Measurements from ENCODE around the gene TCF7L1. TPM values are rescaled to one million over a fixed set of nuclear protein-coding genes. Genes with fewer than 3 reads are reported as not detected.

TCF7L1 gene
- polyA plus RNA-seq, 1 of the 3 experiments (the other 2 are of a cell fraction), result 3.7 TPM

GRCh38 chr2:85177031-85177824 lies 44.0 kb downstream of the TCF7L1 start:
- Histone ChIP-seq H3K27ac (ENCODE audit: low read depth in 2 of 2, low read length in 1 of 2) (no peak overlapping the region), H3K4me1 (ENCODE audit: control insufficient read depth in 1 of 2, insufficient read depth in 2 of 2, low read depth in 1 of 2, low read length in 1 of 2) (no peaks in the 10 kb centered on the region; a peak in 2 of 4 replicates), H3K9ac (no peak overlapping the region), H3K4me2 (no peak overlapping the region), H3K79me2 (ENCODE audit: insufficient read depth) (no peaks in the 10 kb centered on the region), H3K9me3 (no peaks in the 10 kb centered on the region), H3K36me3 (replicated peaks in 1 of 2; ENCODE audit: control insufficient read depth in 1 of 2, insufficient read depth in 2 of 2, low read length in 1 of 2) (no peaks in the 10 kb centered on the region), H2AFZ (ENCODE audit: low read depth) (no peak overlapping the region), H3F3A (replicated peaks; ENCODE audit: insufficient read depth) (no peaks in the 10 kb centered on the region), H3K9me2 (no peaks in the 10 kb centered on the region), H3K4me3 (ENCODE audit: low read depth in 2 of 2, low read length in 1 of 2) (no peak overlapping the region), H3K27me3 (ENCODE audit: insufficient read depth) (no peaks in the 10 kb centered on the region), H4K20me1 (ENCODE audit: insufficient read depth) (peaks cover 6% of the 10 kb centered on the region; the same call in 1 of the 2 replicates)
- POLR2A ChIA-PET, result no interaction called here
- TF ChIP-seq YY1 (IDR thresholded peaks at IDR 0.05; ENCODE audit: low read depth) (no peak), IRF3 (IDR thresholded peaks at IDR 0.05; ENCODE audit: low read depth, low read length) (no peak), PBX3 (IDR thresholded peaks at IDR 0.05) (no peak), RXRA (IDR thresholded peaks at IDR 0.05; ENCODE audit: borderline replicate concordance, low read depth) (no peak), REST (IDR thresholded peaks at IDR 0.05; ENCODE audit: low read depth, low read length) (no peak), USF2 (IDR thresholded peaks at IDR 0.05; ENCODE audit: borderline replicate concordance, low read depth, low read length) (no peak), GABPA (IDR thresholded peaks at IDR 0.05; ENCODE audit: low read depth) (no peak), RFX5 (IDR thresholded peaks at IDR 0.05; ENCODE audit: low read length) (no peak), SIN3A (IDR thresholded peaks at IDR 0.05; ENCODE audit: borderline replicate concordance, low read depth, low read length) (no peak), TAF1 (IDR thresholded peaks at IDR 0.05; ENCODE audit: borderline replicate concordance, low read depth, low read length) (no peak), MEF2A (IDR thresholded peaks at IDR 0.05; ENCODE audit: borderline replicate concordance, low read depth) (no peak)
- CTCF ChIA-PET, result interaction anchor here (1.2 to 1.6 kb wide), 3 partner anchors 15 to 110 kb away, joined by 3 to 5 read pairs (median 3); no protein-coding TSS in a partner anchor
- DNase-seq, result no peak
- WGBS (ENCODE audit: low lambda C conversion rate), result 85% methylated on average over 7 of the region's 7 CpGs

All from SK-N-SH (cell line).